Measurements from ENCODE around the gene PKD1L1. TPM values are rescaled to one million over a fixed set of nuclear protein-coding genes. Genes with fewer than 3 reads are reported as not detected.

Gene PKD1L1
- total RNA-seq, 1 donor from 2014 or later: 0.40 TPM

DNA sequence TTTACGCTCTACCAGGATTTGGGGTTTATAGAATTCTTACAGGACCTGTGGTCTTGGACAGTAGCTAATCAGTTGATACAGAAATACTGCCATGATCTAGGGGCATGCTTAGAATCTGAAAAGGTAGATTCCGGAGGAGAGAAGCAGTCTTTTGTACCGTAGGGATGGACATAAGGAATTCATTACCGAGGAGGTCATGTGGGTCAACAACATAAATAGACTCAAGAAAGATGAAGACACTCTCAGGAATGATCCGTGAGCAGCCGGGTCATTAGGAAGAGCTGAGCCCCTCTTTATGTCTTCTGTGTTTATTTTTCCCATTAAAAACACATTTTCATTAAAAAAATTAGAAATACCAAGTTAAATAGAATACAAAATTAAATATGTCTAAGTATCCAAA, 206.3 kb downstream of the PKD1L1 start:
- intact Hi-C loops (cut with micrococcal nuclease): no loop called here
- ChIA-PET CTCF (no interaction called here), POLR2A (no interaction called here)
- peaks cover 28% of the 10 kb centered on the region for H3K4me1 Mint-ChIP-seq
- peaks cover 4% of the 10 kb centered on the region for H3K27me3 Mint-ChIP-seq
- DNase-seq (no peak), ATAC-seq (ENCODE audit: low read depth) (no peak)
- H3K36me3 Mint-ChIP-seq (ENCODE audit: low read depth): no peaks in the 10 kb centered on the region
- no peak overlapping the region for H3K4me3 Mint-ChIP-seq
- no peaks in the 10 kb centered on the region for H3K9me3 Mint-ChIP-seq
- TF ChIP-seq, protein P1, sequence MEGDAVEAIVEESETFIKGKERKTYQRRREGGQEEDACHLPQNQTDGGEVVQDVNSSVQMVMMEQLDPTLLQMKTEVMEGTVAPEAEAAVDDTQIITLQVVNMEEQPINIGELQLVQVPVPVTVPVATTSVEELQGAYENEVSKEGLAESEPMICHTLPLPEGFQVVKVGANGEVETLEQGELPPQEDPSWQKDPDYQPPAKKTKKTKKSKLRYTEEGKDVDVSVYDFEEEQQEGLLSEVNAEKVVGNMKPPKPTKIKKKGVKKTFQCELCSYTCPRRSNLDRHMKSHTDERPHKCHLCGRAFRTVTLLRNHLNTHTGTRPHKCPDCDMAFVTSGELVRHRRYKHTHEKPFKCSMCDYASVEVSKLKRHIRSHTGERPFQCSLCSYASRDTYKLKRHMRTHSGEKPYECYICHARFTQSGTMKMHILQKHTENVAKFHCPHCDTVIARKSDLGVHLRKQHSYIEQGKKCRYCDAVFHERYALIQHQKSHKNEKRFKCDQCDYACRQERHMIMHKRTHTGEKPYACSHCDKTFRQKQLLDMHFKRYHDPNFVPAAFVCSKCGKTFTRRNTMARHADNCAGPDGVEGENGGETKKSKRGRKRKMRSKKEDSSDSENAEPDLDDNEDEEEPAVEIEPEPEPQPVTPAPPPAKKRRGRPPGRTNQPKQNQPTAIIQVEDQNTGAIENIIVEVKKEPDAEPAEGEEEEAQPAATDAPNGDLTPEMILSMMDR (IDR thresholded peaks at IDR 0.05): no peak
- H3K27ac Mint-ChIP-seq: no peak overlapping the region

- Mint-ChIP-seq H3K36me3 (ENCODE audit: low read depth) (no peaks in the 10 kb centered on the region), H3K27me3 (peaks cover 4% of the 10 kb centered on the region), H3K4me1 (peaks cover 33% of the 10 kb centered on the region), H3K4me3 (no peak overlapping the region), H3K27ac (no peak overlapping the region), H3K9me3 (no peaks in the 10 kb centered on the region)
- DNase-seq (no peak), ATAC-seq (ENCODE audit: low read depth) (no peak)
- CTCF ChIA-PET: no interaction called here
- intact Hi-C loops (cut with micrococcal nuclease): no loop called here
- POLR2A ChIA-PET: no interaction called here
- TF ChIP-seq, protein P1 (IDR thresholded peaks at IDR 0.05): no peak
These were observed 208.4 kb downstream of the PKD1L1 start for GRCh38 chr7:47739891-47740290.

DNA sequence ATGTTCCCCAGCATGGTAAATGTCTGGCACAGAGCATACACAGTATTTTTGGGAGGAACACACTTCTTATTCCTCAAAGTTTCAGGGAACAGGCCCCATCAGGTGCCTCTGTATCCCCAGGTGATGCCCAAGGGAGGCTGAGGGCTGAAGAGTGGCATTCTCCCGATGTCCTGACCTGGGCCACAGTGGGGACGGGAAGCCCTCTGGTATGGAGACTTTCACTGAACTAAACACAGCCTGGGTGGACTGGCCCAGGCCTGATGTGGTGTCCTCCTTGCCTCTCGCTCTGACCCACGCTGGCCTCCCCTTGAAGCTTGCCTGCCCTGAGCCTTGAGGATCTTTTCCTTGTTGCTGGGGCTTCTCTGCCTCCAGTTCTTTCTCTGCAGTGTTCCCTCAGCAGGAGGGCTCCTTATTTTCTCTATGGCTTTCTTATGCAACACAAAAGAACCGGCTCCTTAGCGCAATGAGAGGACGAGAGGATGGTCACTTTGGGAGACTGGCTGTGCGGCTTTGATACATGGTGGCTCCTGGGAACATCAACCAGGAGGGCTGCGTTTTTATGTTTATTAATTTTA, 208.9 kb downstream of the PKD1L1 start:
- Mint-ChIP-seq H3K9me3 (no peaks in the 10 kb centered on the region), H3K36me3 (ENCODE audit: low read depth) (no peaks in the 10 kb centered on the region), H3K27me3 (peaks cover 4% of the 10 kb centered on the region), H3K27ac (no peak overlapping the region), H3K4me1 (peaks cover 33% of the 10 kb centered on the region), H3K4me3 (no peak overlapping the region)
- CTCF ChIA-PET: no interaction called here
- DNase-seq (no peak), ATAC-seq (ENCODE audit: low read depth) (no peak)
- POLR2A ChIA-PET: no interaction called here
- TF ChIP-seq, protein P1 (IDR thresholded peaks at IDR 0.05): no peak
- intact Hi-C loops (cut with micrococcal nuclease): no loop called here

GRCh38 chr7:47738563-47739166, 209.6 kb downstream of the PKD1L1 start:
- peak overlapping the region; percentile 24 for H3K27ac Mint-ChIP-seq
- peaks cover 4% of the 10 kb centered on the region for H3K27me3 Mint-ChIP-seq
- ChIA-PET CTCF (no interaction called here), POLR2A (no interaction called here)
- TF ChIP-seq, protein P1 (IDR thresholded peaks at IDR 0.05): no peak
- peak; percentile 78 for ATAC-seq (ENCODE audit: low read depth)
- no peak for DNase-seq
- intact Hi-C loops (cut with micrococcal nuclease): no loop called here
- H3K9me3 Mint-ChIP-seq: no peaks in the 10 kb centered on the region
- H3K36me3 Mint-ChIP-seq (ENCODE audit: low read depth): no peaks in the 10 kb centered on the region
- peak overlapping the region; percentile 32 for H3K4me3 Mint-ChIP-seq
- H3K4me1 Mint-ChIP-seq: peaks cover 28% of the 10 kb centered on the region

GRCh38 chr7:47737601-47738000, 210.7 kb downstream of the PKD1L1 start:
- ATAC-seq (ENCODE audit: low read depth) (no peak), DNase-seq (no peak)
- no peaks in the 10 kb centered on the region for H3K9me3 Mint-ChIP-seq
- intact Hi-C loops (cut with micrococcal nuclease): no loop called here
- TF ChIP-seq, protein P1 (IDR thresholded peaks at IDR 0.05): no peak
- ChIA-PET POLR2A (no interaction called here), CTCF (no interaction called here)
- peaks cover 4% of the 10 kb centered on the region for H3K27me3 Mint-ChIP-seq
- no peaks in the 10 kb centered on the region for H3K36me3 Mint-ChIP-seq (ENCODE audit: low read depth)
- H3K4me3 Mint-ChIP-seq: no peak overlapping the region
- H3K27ac Mint-ChIP-seq: no peak overlapping the region
- H3K4me1 Mint-ChIP-seq: peaks cover 31% of the 10 kb centered on the region

Measured in activated B cell treated with CpG ODN at 0.5 μM for 24 hours (primary cell).